Activated CD8-positive, alpha-beta T cell treated with anti-CD3 and anti-CD28 coated beads for 36 hours (primary cell): ENCODE data around the gene CNOT4. TPM values are rescaled to one million over a fixed set of nuclear protein-coding genes. Genes with fewer than 3 reads are reported as not detected.
A peak's percentile ranks its signal among the peaks of the same experiment; 100 is the strongest.

Experiments
- ATAC-seq: fragments of 200-7000 bp; cut with Tn5 transposase; one replicate; pipeline ENCODE4 v1.10.0; 2021; ENCODE audit warnings: mild to moderate bottlenecking, moderate library complexity
- CTCF ChIA-PET: fragments of 350-600 bp; sonication (Branson Sonifier 250); formaldehyde crosslinking; loops from one replicate; lab custom pipeline; 2021; ENCODE audit warnings: antibody characterized with exemption; lab: Charles Lee
- POLR2A ChIA-PET: fragments of 350-600 bp; sonication (Branson Sonifier 250); formaldehyde crosslinking; loops from one replicate; lab custom pipeline; 2021; ENCODE audit warnings: antibody characterized with exemption; lab: Charles Lee
- DNase-seq: peaks from one replicate; pipeline ENCODE4 v3.0.0-alpha.2; 2020
- H3K27ac Mint-ChIP-seq: one replicate; pipeline ENCODE4 v1.8.0; 2021; ENCODE audit warnings: mild to moderate bottlenecking, mixed read lengths
- H3K27me3 Mint-ChIP-seq: one replicate; pipeline ENCODE4 v1.8.0; 2021; ENCODE audit warnings: mixed read lengths
- H3K36me3 Mint-ChIP-seq: one replicate; pipeline ENCODE4 v1.8.0; 2021; ENCODE audit warnings: low read depth, mixed read lengths
- H3K4me1 Mint-ChIP-seq: one replicate; pipeline ENCODE4 v1.8.0; 2021; ENCODE audit warnings: low read depth, mixed read lengths
- H3K4me3 Mint-ChIP-seq: one replicate; pipeline ENCODE4 v1.8.0; 2021; ENCODE audit warnings: mild to moderate bottlenecking, moderate library complexity, mixed read lengths
- H3K9me3 Mint-ChIP-seq: one replicate; pipeline ENCODE4 v1.8.0; 2021; ENCODE audit warnings: mixed read lengths
- intact Hi-C: fragments of 100-400 bp; cut with micrococcal nuclease; formaldehyde crosslinking; loops from one replicate; pipeline ENCODE4 v1.10.0; 2022
- total RNA-seq, 2 experiments: library from RNA; stranded (reverse); gene quantifications; one replicate each; pipeline ENCODE4 v1.2.3, GENCODE V29; 2021
- TF ChIP-seq, protein P1 (sequence below): fragments of 200-600 bp; IDR thresholded peaks from one replicate; pipeline ENCODE4 v1.8.0; 2022; ENCODE audit warnings: antibody characterized with exemption, mild to moderate bottlenecking

CNOT4 gene
- total RNA-seq, 2 experiments from 2014 or later: 22.0 to 23.6 TPM

GRCh38 chr7:135518748-135519147, 8.8 kb upstream of the CNOT4 start:
- no peak for ATAC-seq
- Mint-ChIP-seq H3K27me3 (no peaks in the 10 kb centered on the region), H3K27ac (no peak overlapping the region), H3K4me3 (no peak overlapping the region), H3K4me1 (no peaks in the 10 kb centered on the region), H3K36me3 (no peaks in the 10 kb centered on the region), H3K9me3 (no peaks in the 10 kb centered on the region)
- no peak for DNase-seq
- ChIA-PET POLR2A (no interaction called here), CTCF (no interaction called here)
- intact Hi-C loops: loop anchor here (10.0 kb wide), 1 partner anchor 126 kb away; no protein-coding TSS in a partner anchor
- TF ChIP-seq, protein P1, sequence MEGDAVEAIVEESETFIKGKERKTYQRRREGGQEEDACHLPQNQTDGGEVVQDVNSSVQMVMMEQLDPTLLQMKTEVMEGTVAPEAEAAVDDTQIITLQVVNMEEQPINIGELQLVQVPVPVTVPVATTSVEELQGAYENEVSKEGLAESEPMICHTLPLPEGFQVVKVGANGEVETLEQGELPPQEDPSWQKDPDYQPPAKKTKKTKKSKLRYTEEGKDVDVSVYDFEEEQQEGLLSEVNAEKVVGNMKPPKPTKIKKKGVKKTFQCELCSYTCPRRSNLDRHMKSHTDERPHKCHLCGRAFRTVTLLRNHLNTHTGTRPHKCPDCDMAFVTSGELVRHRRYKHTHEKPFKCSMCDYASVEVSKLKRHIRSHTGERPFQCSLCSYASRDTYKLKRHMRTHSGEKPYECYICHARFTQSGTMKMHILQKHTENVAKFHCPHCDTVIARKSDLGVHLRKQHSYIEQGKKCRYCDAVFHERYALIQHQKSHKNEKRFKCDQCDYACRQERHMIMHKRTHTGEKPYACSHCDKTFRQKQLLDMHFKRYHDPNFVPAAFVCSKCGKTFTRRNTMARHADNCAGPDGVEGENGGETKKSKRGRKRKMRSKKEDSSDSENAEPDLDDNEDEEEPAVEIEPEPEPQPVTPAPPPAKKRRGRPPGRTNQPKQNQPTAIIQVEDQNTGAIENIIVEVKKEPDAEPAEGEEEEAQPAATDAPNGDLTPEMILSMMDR: no peak

DNA sequence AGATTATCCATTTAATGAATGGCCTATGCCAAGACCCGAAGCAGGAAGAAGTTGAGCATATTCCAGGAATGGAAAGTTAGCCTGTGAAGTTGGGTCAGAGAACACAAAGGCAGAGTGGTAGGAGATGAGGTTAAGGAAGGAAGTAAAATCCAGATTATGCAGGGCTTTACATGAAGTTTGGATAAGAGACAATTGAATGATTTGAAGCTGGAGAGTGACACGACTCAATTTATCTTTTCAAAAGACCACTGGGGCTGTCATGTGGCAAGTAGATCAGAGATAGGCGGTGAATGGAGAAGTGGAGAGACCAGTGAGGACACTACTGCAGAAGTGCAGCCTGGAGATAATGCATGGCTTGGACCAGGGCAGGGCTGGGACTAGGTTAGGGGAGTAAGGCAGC, 7.2 kb upstream of the CNOT4 start:
- H3K9me3 Mint-ChIP-seq: no peaks in the 10 kb centered on the region
- DNase-seq: no peak
- no peak overlapping the region for H3K27ac Mint-ChIP-seq
- POLR2A ChIA-PET: no interaction called here
- ATAC-seq: no peak
- no peaks in the 10 kb centered on the region for H3K4me1 Mint-ChIP-seq
- intact Hi-C loops: loop anchor here (10.0 kb wide), 1 partner anchor 128 kb away; no protein-coding TSS in a partner anchor
- TF ChIP-seq, protein P1: no peak
- H3K27me3 Mint-ChIP-seq: no peaks in the 10 kb centered on the region
- CTCF ChIA-PET: interaction anchor here (0.9 kb wide), 1 partner anchor 104 kb away, joined by 3 read pairs; no protein-coding TSS in a partner anchor
- H3K36me3 Mint-ChIP-seq: no peaks in the 10 kb centered on the region
- H3K4me3 Mint-ChIP-seq: no peak overlapping the region

DNA sequence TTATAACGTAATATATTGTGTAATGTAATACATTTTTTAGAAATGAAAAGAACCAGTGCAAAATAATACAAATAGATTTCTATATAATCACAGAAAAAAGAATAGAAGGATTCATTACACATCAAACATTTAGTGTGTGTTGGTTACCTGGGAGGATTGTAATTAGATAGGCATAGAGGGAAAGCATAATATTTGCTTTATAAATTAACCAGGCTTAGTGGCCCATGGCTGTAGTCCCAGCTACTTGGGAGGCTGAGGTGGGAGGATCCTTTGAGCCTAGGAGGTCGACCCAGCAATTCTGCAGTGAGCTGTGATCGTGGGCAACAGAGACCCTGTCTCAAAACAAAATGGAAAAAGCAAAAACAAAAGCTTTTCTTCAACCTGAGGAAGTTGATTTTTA, 5.0 kb upstream of the CNOT4 start:
- ATAC-seq: no peak
- no peak for DNase-seq
- ChIA-PET CTCF (no interaction called here), POLR2A (no interaction called here)
- TF ChIP-seq, protein P1: no peak
- Mint-ChIP-seq H3K27me3 (no peaks in the 10 kb centered on the region), H3K27ac (no peak overlapping the region), H3K4me1 (no peaks in the 10 kb centered on the region), H3K9me3 (no peaks in the 10 kb centered on the region), H3K4me3 (no peak overlapping the region), H3K36me3 (no peaks in the 10 kb centered on the region)
- intact Hi-C loops: loop anchor here (5.0 to 10.0 kb wide), 2 partner anchors 130 to 233 kb away; no protein-coding TSS in a partner anchor

- no peaks in the 10 kb centered on the region for H3K27me3 Mint-ChIP-seq
- DNase-seq: peak; percentile 34
- intact Hi-C loops: loop anchor here (5.0 to 10.0 kb wide), 2 partner anchors 132 to 230 kb away; no protein-coding TSS in a partner anchor
- TF ChIP-seq, protein P1: peak; percentile 78
- no peaks in the 10 kb centered on the region for H3K9me3 Mint-ChIP-seq
- H3K27ac Mint-ChIP-seq: no peak overlapping the region
- H3K36me3 Mint-ChIP-seq: no peaks in the 10 kb centered on the region
- CTCF ChIA-PET: interaction anchor here (1.6 kb wide), 1 partner anchor 89 kb away, joined by 4 read pairs; no protein-coding TSS in a partner anchor
- H3K4me1 Mint-ChIP-seq: peaks cover 7% of the 10 kb centered on the region
- POLR2A ChIA-PET: no interaction called here
- ATAC-seq: peak; percentile 22
- no peak overlapping the region for H3K4me3 Mint-ChIP-seq
These were observed 2.4 kb upstream of the CNOT4 start for GRCh38 chr7:135512135-135512887.
